ENCODE results near the gene TMEM151B. TPM values are rescaled to one million over a fixed set of nuclear protein-coding genes. Genes with fewer than 3 reads are reported as not detected.

Gene TMEM151B
- total RNA-seq, 3 donors from 2014 or later (not counting 1 experiment from before 2014, with no cell fraction given): not detected

GRCh38 chr6:44298055-44298803 lies 28.0 kb downstream of the TMEM151B start:
- Mint-ChIP-seq H3K9me3 (no peaks in the 10 kb centered on the region), H3K4me3 (peak overlapping the region; percentile 45), H3K36me3 (no peaks in the 10 kb centered on the region), H3K4me1 (peaks cover 0 to 12% of the 10 kb centered on the region in 2 donors), H3K27ac (no peak overlapping the region), H3K27me3 (ENCODE audit: low read depth in 2 of 2) (peaks cover 26 to 33% of the 10 kb centered on the region in 2 donors)
- Histone ChIP-seq H3K27me3 (ENCODE audit: control insufficient read depth, insufficient read depth, low read length) (peaks cover 25% of the 10 kb centered on the region), H3K36me3 (ENCODE audit: control insufficient read depth, insufficient read depth, low read length) (peaks cover 28% of the 10 kb centered on the region), H3K27ac (ENCODE audit: low read length) (no peak overlapping the region), H3K4me1 (ENCODE audit: control insufficient read depth, insufficient read depth, low read length) (peaks cover 14% of the 10 kb centered on the region), H3K9me3 (ENCODE audit: control insufficient read depth, insufficient read depth, low read length) (no peaks in the 10 kb centered on the region), H3K4me3 (ENCODE audit: low read length) (no peak overlapping the region)
- DNase-seq (no peak), ATAC-seq (no peak)
- intact Hi-C loops (cut with micrococcal nuclease): no loop called here
- no peak for TF ChIP-seq CTCF (IDR thresholded peaks at IDR 0.05)
- 70% methylated on average over 20 of the region's 20 CpGs for WGBS (ENCODE audit: insufficient coverage)

- Histone ChIP-seq H3K36me3 (ENCODE audit: control insufficient read depth, insufficient read depth, low read length) (peaks cover 33% of the 10 kb centered on the region), H3K9me3 (ENCODE audit: control insufficient read depth, insufficient read depth, low read length) (no peaks in the 10 kb centered on the region), H3K27me3 (ENCODE audit: control insufficient read depth, insufficient read depth, low read length) (peaks cover 25% of the 10 kb centered on the region), H3K27ac (ENCODE audit: low read length) (no peak overlapping the region), H3K4me3 (ENCODE audit: low read length) (no peak overlapping the region), H3K4me1 (ENCODE audit: control insufficient read depth, insufficient read depth, low read length) (peaks cover 14% of the 10 kb centered on the region)
- H3K4me3 Mint-ChIP-seq: no peak overlapping the region
- WGBS (ENCODE audit: insufficient coverage): 91% methylated on average over 3 of the region's 3 CpGs
- intact Hi-C loops (cut with micrococcal nuclease): no loop called here
- no peak overlapping the region for H3K27ac Mint-ChIP-seq
- no peaks in the 10 kb centered on the region for H3K9me3 Mint-ChIP-seq
- no peak for TF ChIP-seq CTCF (IDR thresholded peaks at IDR 0.05)
- H3K36me3 Mint-ChIP-seq: no peaks in the 10 kb centered on the region
- ATAC-seq: no peak
- peaks cover 20 to 29% of the 10 kb centered on the region in 2 donors for H3K27me3 Mint-ChIP-seq (ENCODE audit: low read depth in 2 of 2)
- peaks cover 0 to 12% of the 10 kb centered on the region in 2 donors for H3K4me1 Mint-ChIP-seq
- DNase-seq: no peak
These were observed 28.6 kb downstream of the TMEM151B start for GRCh38 chr6:44298864-44299263.

GRCh38 chr6:44300292-44300823 lies 30.1 kb downstream of the TMEM151B start:
- peaks cover 47% of the 10 kb centered on the region for H3K36me3 ChIP-seq (ENCODE audit: control insufficient read depth, insufficient read depth, low read length)
- intact Hi-C loops (cut with micrococcal nuclease): no loop called here
- DNase-seq: no peak
- H3K27me3 Mint-ChIP-seq (ENCODE audit: low read depth in 2 of 2): peaks cover 12 to 20% of the 10 kb centered on the region in 2 donors
- peaks cover 0 to 12% of the 10 kb centered on the region in 2 donors for H3K4me1 Mint-ChIP-seq
- H3K27ac Mint-ChIP-seq: no peak overlapping the region
- H3K4me3 Mint-ChIP-seq: no peak overlapping the region
- no peak overlapping the region for H3K27ac ChIP-seq (ENCODE audit: low read length)
- TF ChIP-seq CTCF (IDR thresholded peaks at IDR 0.05): no peak
- no peaks in the 10 kb centered on the region for H3K9me3 Mint-ChIP-seq
- no peak for ATAC-seq
- H3K4me1 ChIP-seq (ENCODE audit: control insufficient read depth, insufficient read depth, low read length): peaks cover 14% of the 10 kb centered on the region
- WGBS (ENCODE audit: insufficient coverage): 80% methylated on average over 7 of the region's 7 CpGs
- no peak overlapping the region for H3K4me3 ChIP-seq (ENCODE audit: low read length)
- H3K9me3 ChIP-seq (ENCODE audit: control insufficient read depth, insufficient read depth, low read length): no peaks in the 10 kb centered on the region
- H3K36me3 Mint-ChIP-seq: no peaks in the 10 kb centered on the region
- H3K27me3 ChIP-seq (ENCODE audit: control insufficient read depth, insufficient read depth, low read length): peaks cover 19% of the 10 kb centered on the region

Measured in natural killer cell (primary cell).